Tibial artery (tissue), 4 donors: ENCODE results near the gene CRYGN.

ENCODE experiments used
- DNase-seq, 2 donors: peaks; one replicate each; pipeline ENCODE4 v3.0.0-alpha.2; 2019
- H3K27ac ChIP-seq, 2 donors: fragments of 200-600 bp; sonication (generic) in 1 of 2; 1 replicate in 1 of 2; 2 replicates in 1 of 2; pipeline ENCODE4 v1.5.1; 2018 to 2019; ENCODE audit warnings: mild to moderate bottlenecking in 1 of 2
- H3K27me3 ChIP-seq, 2 donors: fragments of 200-600 bp; sonication (generic) in 1 of 2; one replicate each; pipeline versions ENCODE4 v1.5.1 to v1.6.0; 2016 to 2019
- H3K36me3 ChIP-seq, 3 donors: fragments of 200-600 bp; sonication (generic) in 2 of 3; one replicate each; pipeline ENCODE4 v1.5.1; 2016 to 2019; ENCODE audit warnings: mild to moderate bottlenecking in 2 of 3
- H3K4me1 ChIP-seq, 4 donors: fragments of 200-600 bp; sonication (generic) in 2 of 4; 1 replicate in 3 of 4; 2 replicates in 1 of 4; pipeline ENCODE4 v1.5.1; 2016 to 2019
- H3K4me3 ChIP-seq, 2 donors: fragments of 200-600 bp; sonication (generic) in 1 of 2; 1 replicate in 1 of 2; 2 replicates in 1 of 2; pipeline ENCODE4 v1.5.1; 2018 to 2019; ENCODE audit warnings: mild to moderate bottlenecking in 2 of 2
- H3K9me3 ChIP-seq, 3 donors: fragments of 200-600 bp; sonication (generic) in 1 of 3; one replicate each; pipeline ENCODE4 v1.5.1; 2016 to 2019
- CTCF ChIP-seq, 2 experiments: fragments of 200-600 bp in 1 of 2; fragments of 450-650 bp in 1 of 2; IDR thresholded peaks; one replicate each; pipeline ENCODE4 v1.5.1; 2017 to 2019; ENCODE audit warnings: antibody characterized with exemption in 2 of 2, mild to moderate bottlenecking in 1 of 2, moderate library complexity in 1 of 2
- intact Hi-C: fragments of 100-400 bp; cut with DNase I; formaldehyde crosslinking; loops from one replicate; pipeline ENCODE4 v1.15.0; 2023; ENCODE audit warnings: low total_unique reads

CRYGN gene

GRCh38 chr7:151448261-151449252 lies 8.6 kb upstream of the CRYGN start:
- Histone ChIP-seq H3K27ac (peak overlapping the region; percentile 47 to 71), H3K27me3 (no peaks in the 10 kb centered on the region), H3K9me3 (no peaks in the 10 kb centered on the region), H3K36me3 (no peaks in the 10 kb centered on the region), H3K4me1 (peaks cover 0 to 9% (median 4%) of the 10 kb centered on the region in 4 donors), H3K4me3 (peak overlapping the region; percentile 56 to 63)
- intact Hi-C loops: loop anchor here (5.0 kb wide), 1 partner anchor 141 kb away; no protein-coding TSS in a partner anchor
- peak; percentile 68 to 83 for DNase-seq
- TF ChIP-seq CTCF (IDR thresholded peaks at IDR 0.05): peak; percentile 78 to 80

- peak overlapping the region; percentile 47 to 71 for H3K27ac ChIP-seq
- H3K36me3 ChIP-seq: no peaks in the 10 kb centered on the region
- DNase-seq: no peak
These were observed 7.9 kb upstream of the CRYGN start for GRCh38 chr7:151447901-151448260.

GRCh38 chr7:151447312-151447711 lies 7.4 kb upstream of the CRYGN start:
- Histone ChIP-seq H3K27ac (no peak overlapping the region), H3K27me3 (no peaks in the 10 kb centered on the region), H3K4me3 (no peak overlapping the region), H3K9me3 (no peaks in the 10 kb centered on the region), H3K4me1 (peaks cover 0 to 11% (median 5%) of the 10 kb centered on the region in 4 donors), H3K36me3 (no peaks in the 10 kb centered on the region)
- TF ChIP-seq CTCF (IDR thresholded peaks at IDR 0.05): no peak
- intact Hi-C loops: loop anchor here (2.0 to 5.0 kb wide), 2 partner anchors 79 to 140 kb away; no protein-coding TSS in a partner anchor
- peak in 1 of 2 donors; percentile 59 for DNase-seq

More at GRCh38 chr7:151447901-151448260, 7.9 kb upstream of the CRYGN start:
- Histone ChIP-seq H3K9me3 (no peaks in the 10 kb centered on the region), H3K4me3 (peak overlapping the region; percentile 56 to 63), H3K4me1 (peaks cover 0 to 9% (median 4%) of the 10 kb centered on the region in 4 donors), H3K27me3 (no peaks in the 10 kb centered on the region)
- intact Hi-C loops: loop anchor here (2.0 to 5.0 kb wide), 2 partner anchors 79 to 141 kb away; no protein-coding TSS in a partner anchor
- no peak for TF ChIP-seq CTCF (IDR thresholded peaks at IDR 0.05)

GRCh38 chr7:151446412-151446811 lies 6.5 kb upstream of the CRYGN start:
- no peak for TF ChIP-seq CTCF (IDR thresholded peaks at IDR 0.05)
- H3K9me3 ChIP-seq: no peaks in the 10 kb centered on the region
- H3K27me3 ChIP-seq: no peaks in the 10 kb centered on the region
- H3K27ac ChIP-seq: no peak overlapping the region
- DNase-seq: peak in 1 of 2 donors; percentile 49
- no peak overlapping the region for H3K4me3 ChIP-seq
- no peaks in the 10 kb centered on the region for H3K36me3 ChIP-seq
- intact Hi-C loops: loop anchor here (2.0 to 5.0 kb wide), 2 partner anchors 78 to 139 kb away; no protein-coding TSS in a partner anchor
- H3K4me1 ChIP-seq: peaks cover 0 to 20% (median 13%) of the 10 kb centered on the region in 4 donors

GRCh38 chr7:151444632-151445031 lies 4.7 kb upstream of the CRYGN start:
- DNase-seq: no peak
- Histone ChIP-seq H3K36me3 (no peaks in the 10 kb centered on the region), H3K4me1 (peaks cover 0 to 38% (median 31%) of the 10 kb centered on the region in 4 donors), H3K27ac (no peak overlapping the region), H3K4me3 (no peak overlapping the region), H3K27me3 (no peaks in the 10 kb centered on the region), H3K9me3 (no peaks in the 10 kb centered on the region)
- TF ChIP-seq CTCF (IDR thresholded peaks at IDR 0.05): no peak
- intact Hi-C loops: loop anchor here (5.0 kb wide), 1 partner anchor 137 kb away; no protein-coding TSS in a partner anchor
